Stimulated activated CD4-positive, alpha-beta T cell treated with anti-CD3 and anti-CD28 coated beads, TNF-alpha, amount 100 ng/mL, for 48 hours (primary cell): ENCODE data around the gene KLHL22.
"Not testable (repeated sequence)": the region's sequence is repeated elsewhere in the genome, so short reads cannot be mapped to it uniquely, and the experiment has no call there.

Source experiments
- DNase-seq, 3 donors: peaks; one replicate each; pipeline ENCODE4 v3.0.0-alpha.2; 2020; ENCODE audit warnings: low read depth in 3 of 3

Gene KLHL22, protein sequence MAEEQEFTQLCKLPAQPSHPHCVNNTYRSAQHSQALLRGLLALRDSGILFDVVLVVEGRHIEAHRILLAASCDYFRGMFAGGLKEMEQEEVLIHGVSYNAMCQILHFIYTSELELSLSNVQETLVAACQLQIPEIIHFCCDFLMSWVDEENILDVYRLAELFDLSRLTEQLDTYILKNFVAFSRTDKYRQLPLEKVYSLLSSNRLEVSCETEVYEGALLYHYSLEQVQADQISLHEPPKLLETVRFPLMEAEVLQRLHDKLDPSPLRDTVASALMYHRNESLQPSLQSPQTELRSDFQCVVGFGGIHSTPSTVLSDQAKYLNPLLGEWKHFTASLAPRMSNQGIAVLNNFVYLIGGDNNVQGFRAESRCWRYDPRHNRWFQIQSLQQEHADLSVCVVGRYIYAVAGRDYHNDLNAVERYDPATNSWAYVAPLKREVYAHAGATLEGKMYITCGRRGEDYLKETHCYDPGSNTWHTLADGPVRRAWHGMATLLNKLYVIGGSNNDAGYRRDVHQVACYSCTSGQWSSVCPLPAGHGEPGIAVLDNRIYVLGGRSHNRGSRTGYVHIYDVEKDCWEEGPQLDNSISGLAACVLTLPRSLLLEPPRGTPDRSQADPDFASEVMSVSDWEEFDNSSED

DNA sequence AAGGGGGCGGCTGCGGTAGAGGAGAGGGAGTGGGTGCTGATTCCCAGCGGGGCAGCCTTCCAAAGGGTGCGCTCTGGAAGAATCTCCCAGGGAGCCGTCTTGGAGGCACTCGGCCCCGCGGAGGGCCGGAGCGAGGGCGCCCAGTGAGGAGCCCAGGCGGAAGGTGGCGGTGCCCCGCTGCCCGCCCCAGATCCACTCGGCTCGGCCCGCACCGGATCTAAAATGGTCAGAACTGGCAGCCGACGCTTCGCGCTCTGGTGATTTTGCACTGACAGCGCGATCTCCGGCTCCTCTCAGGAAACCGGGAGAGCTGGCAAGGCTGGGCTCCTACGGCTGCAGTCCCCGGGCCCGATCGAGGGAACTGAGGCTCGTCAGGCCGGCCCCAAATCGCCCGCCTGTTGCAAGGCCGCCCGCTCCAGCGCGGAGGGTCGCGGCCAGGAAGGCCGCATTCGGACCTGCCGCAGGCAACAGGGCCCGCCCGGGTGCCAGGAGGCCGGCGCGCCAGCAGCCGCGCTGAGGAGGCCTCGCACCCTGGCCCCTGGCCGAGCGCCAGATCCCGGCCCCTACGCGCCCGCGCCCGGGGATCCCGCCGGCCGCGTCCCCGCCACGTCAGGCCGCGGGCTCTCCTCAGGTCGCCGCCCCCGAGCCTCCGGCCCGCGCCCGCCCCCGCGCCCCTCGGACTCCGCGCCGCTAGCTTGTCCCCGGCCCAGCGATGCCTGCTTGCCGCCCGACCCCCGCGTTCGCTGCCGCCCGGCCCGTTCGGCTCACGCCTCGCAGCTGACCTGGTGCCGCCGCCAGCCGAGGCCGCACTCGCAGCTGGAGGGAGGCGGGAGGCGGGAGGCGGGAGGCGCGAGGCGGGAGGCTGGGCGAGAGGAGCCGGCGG, at the start of gene KLHL22:
Gene KLHL22 (minus strand): TSS at position 818 of the 883 bp plus-strand sequence. CDS start 6,584 bp downstream, outside the sequence.
- no peak for DNase-seq

DNA sequence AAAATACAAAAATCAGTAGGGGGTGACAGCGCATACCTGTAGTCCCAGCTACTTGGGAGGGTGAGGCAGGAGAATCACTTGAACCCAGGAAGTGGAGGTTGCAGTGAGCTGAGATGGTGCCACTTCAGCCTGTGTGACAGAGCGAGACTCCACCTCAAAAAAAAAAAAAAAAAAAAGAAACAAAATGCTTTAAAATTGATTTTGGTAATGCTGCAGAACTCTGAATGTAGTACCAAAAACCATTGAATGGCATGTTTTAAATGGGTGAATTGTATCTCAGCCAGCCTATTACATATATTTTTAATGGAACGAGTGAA, 49.7 kb upstream of the KLHL22 start:
- DNase-seq = not testable (repeated sequence)

- no peak for DNase-seq
These were observed 47.1 kb upstream of the KLHL22 start for GRCh38 chr22:20542736-20543135.

DNA sequence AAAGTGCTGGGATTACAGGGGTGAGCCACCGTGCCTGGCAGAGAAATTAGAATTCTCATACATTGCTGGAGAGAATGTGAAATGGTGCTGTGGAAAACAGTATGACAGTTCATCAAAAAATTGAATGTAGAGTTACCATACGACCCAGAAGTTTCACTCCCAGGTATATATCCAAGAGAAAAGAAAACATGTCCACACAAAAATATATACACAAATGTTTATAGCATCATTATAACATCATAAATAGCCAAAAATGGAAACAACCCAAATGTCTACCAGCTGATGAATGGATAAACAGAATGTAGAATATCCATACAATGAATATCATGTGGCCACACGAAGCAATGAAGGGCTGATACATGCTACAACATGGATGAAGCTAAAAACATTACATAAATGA, 46.5 kb upstream of the KLHL22 start:
- DNase-seq = no peak

GRCh38 chr22:20538875-20539274, 43.3 kb upstream of the KLHL22 start:
- DNase-seq = not testable (repeated sequence)

GRCh38 chr22:20537983-20538382, 42.4 kb upstream of the KLHL22 start:
- DNase-seq = no peak

- DNase-seq = no peak
These were observed 41.7 kb upstream of the KLHL22 start for GRCh38 chr22:20537325-20537756.

DNA sequence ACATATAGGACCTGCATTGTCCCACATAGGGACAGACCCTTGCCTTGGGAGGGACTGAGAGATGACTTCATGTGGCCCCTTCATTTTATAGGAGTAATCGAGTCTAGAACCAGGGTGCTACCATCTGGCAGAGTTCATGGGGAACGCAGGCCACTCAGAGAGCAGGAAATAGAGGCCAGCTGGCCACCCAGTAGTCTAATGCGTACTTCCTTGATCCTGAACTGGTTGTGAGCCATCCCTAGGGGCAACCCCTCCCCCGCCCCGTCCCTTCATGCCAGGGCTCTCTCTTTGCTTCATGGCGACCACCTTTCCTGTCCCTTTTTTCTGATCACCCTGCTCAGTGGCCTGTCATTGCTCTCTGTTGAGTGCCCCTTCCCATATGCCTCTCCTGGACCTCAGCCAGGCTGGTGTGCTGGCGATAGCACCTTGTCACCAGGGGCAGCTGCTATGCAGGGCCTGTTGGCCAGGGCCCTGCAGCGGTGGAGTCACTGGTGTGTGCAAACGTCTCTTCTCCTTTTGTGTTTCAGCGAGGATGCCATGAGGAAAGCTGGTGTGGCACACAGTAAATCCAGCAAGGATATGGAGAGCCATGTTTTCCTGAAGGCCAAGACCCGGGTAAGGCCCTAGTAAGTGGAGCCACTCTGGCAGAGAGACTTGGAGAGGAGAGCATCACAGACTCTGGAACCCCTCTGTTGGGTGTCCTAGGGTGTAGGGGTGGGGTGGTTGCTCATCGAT, 41.2 kb upstream of the KLHL22 start:
- DNase-seq = no peak

GRCh38 chr22:20533879-20534265, 38.3 kb upstream of the KLHL22 start:
- no peak for DNase-seq

- no peak for DNase-seq
These were observed 37.7 kb upstream of the KLHL22 start for GRCh38 chr22:20533095-20533878.

DNA sequence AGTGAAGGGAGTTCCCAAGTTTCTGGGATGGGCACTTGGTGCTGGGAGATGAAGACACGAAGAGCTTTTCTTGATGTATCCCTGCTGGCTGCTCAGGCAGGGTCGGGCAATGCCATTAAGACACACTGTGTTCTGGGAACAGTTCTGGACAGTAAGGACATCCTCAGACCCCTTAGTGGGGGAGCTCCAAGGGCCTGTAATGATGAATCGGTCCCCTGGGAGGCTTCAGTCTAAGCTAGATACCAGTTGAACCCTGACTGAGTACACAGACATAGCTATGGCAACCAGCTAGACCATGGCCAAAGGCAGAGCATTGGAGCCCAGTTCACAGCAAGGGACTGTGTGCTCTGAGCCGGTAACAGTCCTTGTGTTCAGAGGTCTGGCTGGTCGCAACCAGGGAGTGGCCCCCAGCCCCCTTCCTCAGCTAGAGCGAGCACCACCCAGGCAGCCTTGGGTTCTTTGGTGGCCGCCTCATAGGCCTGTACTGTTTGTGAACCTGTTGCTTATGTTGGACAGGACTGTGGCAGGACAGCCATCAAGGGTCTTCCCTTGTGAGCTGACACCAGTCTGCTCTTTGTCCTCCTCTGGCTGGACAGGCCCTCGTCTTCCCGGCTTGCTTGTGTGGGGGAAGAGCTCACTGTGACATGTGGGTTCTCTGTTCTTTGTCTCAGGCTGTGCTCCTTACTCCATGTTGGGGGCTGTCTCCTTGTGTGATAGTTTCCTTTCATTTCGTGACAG, 36.8 kb upstream of the KLHL22 start:
- DNase-seq = no peak

DNA sequence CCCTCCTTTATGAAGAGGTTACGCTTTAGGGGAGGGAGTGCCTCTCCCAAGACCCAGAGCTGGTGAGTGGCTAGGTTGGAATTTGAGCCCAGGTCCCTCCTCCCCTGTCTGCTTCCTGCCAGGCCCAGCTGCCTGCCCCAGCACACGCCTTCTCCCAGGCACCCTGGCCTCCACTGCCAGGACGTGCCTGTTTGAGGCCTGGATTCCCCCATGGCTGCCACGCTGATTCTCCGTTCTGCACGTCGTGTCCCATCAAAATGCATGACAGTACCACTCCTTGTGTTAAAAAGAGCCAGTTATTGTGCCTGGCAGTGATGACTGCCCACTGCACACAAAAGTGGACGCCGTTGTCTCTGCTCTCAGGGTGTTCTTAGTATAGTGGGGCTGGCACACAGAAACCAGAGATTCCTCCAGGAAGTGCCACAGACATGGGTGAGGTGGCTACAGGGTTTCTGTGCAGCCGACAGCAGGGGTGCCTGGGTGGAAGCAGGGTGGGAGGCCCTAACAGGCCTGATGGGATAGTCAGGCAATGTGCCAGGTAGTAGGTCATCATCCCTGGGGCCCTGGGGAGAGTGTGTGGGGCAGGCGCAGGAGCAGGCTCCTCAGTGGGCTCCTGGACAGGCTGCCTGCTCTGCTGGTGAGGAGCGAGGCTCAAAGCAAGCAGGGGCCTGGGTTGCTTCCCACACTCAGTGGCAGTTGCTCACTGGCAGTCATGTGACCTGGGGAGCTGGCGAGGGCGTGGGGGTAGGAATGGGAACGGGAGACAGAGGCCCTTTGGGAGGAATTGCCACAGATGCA, 36.0 kb upstream of the KLHL22 start:
- DNase-seq = no peak

DNA sequence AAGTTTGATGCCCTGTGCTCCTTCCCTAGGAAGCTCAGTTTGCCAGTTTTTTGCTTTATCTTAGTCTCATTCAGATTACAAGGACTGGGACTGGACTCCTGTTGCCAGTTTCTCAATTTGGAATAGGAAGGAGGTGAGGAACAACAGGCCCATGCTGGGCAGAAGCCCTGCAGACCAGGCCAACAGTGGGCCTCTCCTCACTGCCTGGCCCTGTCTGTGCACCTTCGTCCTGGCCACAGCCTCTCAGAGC, 35.5 kb upstream of the KLHL22 start:
- DNase-seq = no peak

- no peak for DNase-seq
These were observed 35.0 kb upstream of the KLHL22 start for GRCh38 chr22:20530368-20531153.

GRCh38 chr22:20528405-20528978, 32.9 kb upstream of the KLHL22 start:
- no peak for DNase-seq

GRCh38 chr22:20526628-20527355, 31.2 kb upstream of the KLHL22 start:
- no peak for DNase-seq

DNA sequence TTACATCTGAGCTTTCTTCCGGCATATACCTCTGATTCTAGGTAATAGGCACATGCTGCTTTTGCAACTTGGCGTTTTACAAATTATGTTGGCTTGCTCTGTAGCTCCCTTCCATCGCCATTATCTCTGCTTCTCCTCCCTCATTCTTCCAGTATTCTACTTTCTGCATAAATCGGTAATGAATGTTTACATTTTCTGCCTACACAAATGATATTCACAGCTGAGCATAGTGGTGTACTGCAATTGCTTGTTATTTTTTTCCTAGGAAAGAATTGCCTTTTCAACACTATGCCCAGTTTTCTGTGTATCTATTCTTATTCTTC, 30.7 kb upstream of the KLHL22 start:
- no peak for DNase-seq

GRCh38 chr22:20525048-20525447, 29.5 kb upstream of the KLHL22 start:
- DNase-seq = no peak
